Measurements from ENCODE around the gene LMBRD2.

The LMBRD2 gene

GRCh38 chr5:36060420-36060887 is 91.2 kb downstream of the LMBRD2 start:
- H3K4me3 ChIP-seq (ENCODE audit: low read length) = no peak overlapping the region
- peak; percentile 18 for TF ChIP-seq CTCF (conservative IDR thresholded peaks at IDR 0.05; ENCODE audit: low read depth, low read length)
- DNase-seq (ENCODE audit: low read depth) = no peak

- TF ChIP-seq CTCF (conservative IDR thresholded peaks at IDR 0.05; ENCODE audit: low read depth, low read length) = no peak
- DNase-seq (ENCODE audit: low read depth) = no peak
- H3K4me3 ChIP-seq (ENCODE audit: low read length) = no peak overlapping the region
These were observed 91.9 kb downstream of the LMBRD2 start for GRCh38 chr5:36059571-36060419.

- no peak overlapping the region for H3K4me3 ChIP-seq (ENCODE audit: low read length)
- DNase-seq (ENCODE audit: low read depth) = no peak
- no peak for TF ChIP-seq CTCF (conservative IDR thresholded peaks at IDR 0.05; ENCODE audit: low read depth, low read length)
These were observed 92.9 kb downstream of the LMBRD2 start for GRCh38 chr5:36058776-36059175.

GRCh38 chr5:36057386-36057785 is 94.3 kb downstream of the LMBRD2 start:
- H3K4me3 ChIP-seq (ENCODE audit: low read length) = no peak overlapping the region
- no peak for TF ChIP-seq CTCF (conservative IDR thresholded peaks at IDR 0.05; ENCODE audit: low read depth, low read length)
- no peak for DNase-seq (ENCODE audit: low read depth)

GRCh38 chr5:36056422-36056821 is 95.3 kb downstream of the LMBRD2 start:
- DNase-seq (ENCODE audit: low read depth) = no peak
- H3K4me3 ChIP-seq (ENCODE audit: low read length) = no peak overlapping the region
- no peak for TF ChIP-seq CTCF (conservative IDR thresholded peaks at IDR 0.05; ENCODE audit: low read depth, low read length)

GRCh38 chr5:36055984-36056383 is 95.7 kb downstream of the LMBRD2 start:
- no peak for TF ChIP-seq CTCF (conservative IDR thresholded peaks at IDR 0.05; ENCODE audit: low read depth, low read length)
- no peak overlapping the region for H3K4me3 ChIP-seq (ENCODE audit: low read length)

GRCh38 chr5:36054647-36055046 is 97.0 kb downstream of the LMBRD2 start:
- no peak for TF ChIP-seq CTCF (conservative IDR thresholded peaks at IDR 0.05; ENCODE audit: low read depth, low read length)
- no peak for DNase-seq (ENCODE audit: low read depth)
- no peak overlapping the region for H3K4me3 ChIP-seq (ENCODE audit: low read length)

More at GRCh38 chr5:36055984-36056383, 95.7 kb downstream of the LMBRD2 start:
- DNase-seq (ENCODE audit: low read depth) = no peak

Measured in retinal pigment epithelial cell (primary cell).